H1 (cell line): Measurements from ENCODE around the gene ACP6. TPM values are rescaled to one million over a fixed set of nuclear protein-coding genes. Genes with fewer than 3 reads are reported as not detected.

Experiments
- CTCF ChIA-PET: fragments of 300-600 bp; sonication (Branson Sonifier 250); formaldehyde crosslinking; loops from one replicate; lab custom pipeline; 2021; ENCODE audit not compliant: partially characterized antibody; lab: Charles Lee
- POLR2A ChIA-PET: fragments of 300-600 bp; sonication (Branson Sonifier 250); formaldehyde crosslinking; loops from one replicate; lab custom pipeline; 2021; ENCODE audit warnings: inconsistent platforms; ENCODE audit not compliant: partially characterized antibody; lab: Charles Lee
- DNase-seq, 2 experiments: peaks; one replicate each; pipeline versions ENCODE4 v3.0.0 to v3.0.0-alpha.2; 2010 to 2022; ENCODE audit warnings: low spot score in 2 of 2, low read depth in 1 of 2, mixed read lengths in 1 of 2
- FAIRE-seq: peaks from 2 replicates; lab custom pipeline; 2011; peaks lifted over from hg19 to GRCh38; lab: Jason Lieb, UNC
- H2AFZ ChIP-seq: 2 replicates; pipeline ENCODE4 v1.8.1; 2012; ENCODE audit warnings: low read length, inconsistent platforms
- H2AK5ac ChIP-seq: 2 replicates; pipeline ENCODE4 v1.6.1; 2013; ENCODE audit warnings: low read depth, low read length
- H2BK120ac ChIP-seq: replicated peaks from 2 replicates; pipeline ENCODE3; 2013; ENCODE audit warnings: low read depth, low read length, inconsistent platforms
- H2BK12ac ChIP-seq: 2 replicates; pipeline ENCODE4 v1.6.1; 2013; ENCODE audit warnings: low read depth, low read length
- H2BK15ac ChIP-seq: 2 replicates; pipeline ENCODE4 v1.6.1; 2013; ENCODE audit warnings: low read length
- H2BK20ac ChIP-seq: 2 replicates; pipeline ENCODE4 v1.6.1; 2013; ENCODE audit warnings: low read length
- H2BK5ac ChIP-seq: 2 replicates; pipeline ENCODE4 v1.6.1; 2013; ENCODE audit warnings: low read depth, low read length
- H3K14ac ChIP-seq: 2 replicates; pipeline ENCODE4 v1.6.1; 2013; ENCODE audit warnings: inconsistent platforms; ENCODE audit not compliant: insufficient read length
- H3K18ac ChIP-seq: 2 replicates; pipeline ENCODE4 v1.6.1; 2013; ENCODE audit warnings: low read length; ENCODE audit errors: extremely low read depth
- H3K23ac ChIP-seq: 2 replicates; pipeline ENCODE4 v1.6.1; 2013; ENCODE audit warnings: inconsistent platforms; ENCODE audit not compliant: insufficient read length
- H3K23me2 ChIP-seq: 2 replicates; pipeline ENCODE4 v1.6.1; 2013; ENCODE audit warnings: low read depth, low read length
- H3K27ac ChIP-seq: 2 replicates; pipeline ENCODE4 v1.6.1; 2011; ENCODE audit warnings: low read depth, low read length, inconsistent platforms
- H3K27me3 ChIP-seq, 4 experiments: replicated peaks in 1 of 4; 1 replicate in 1 of 4; 2 replicates in 3 of 4; pipeline versions ENCODE4 v1.6.1 to v1.8.1; 2011 to 2013; ENCODE audit warnings: low read length in 3 of 4, mild to moderate bottlenecking in 3 of 4, inconsistent platforms in 2 of 4, mixed read lengths in 2 of 4, moderate library complexity in 1 of 4; ENCODE audit not compliant: control insufficient read depth in 3 of 4, insufficient read depth in 3 of 4; ENCODE audit errors: extremely low read depth in 1 of 4
- H3K36me3 ChIP-seq, 4 experiments: 2 replicates each; pipeline versions ENCODE4 v1.6.1 to v1.8.1; 2011 to 2013; ENCODE audit warnings: mild to moderate bottlenecking in 4 of 4, low read length in 3 of 4, moderate library complexity in 2 of 4, control low read depth in 1 of 4, inconsistent platforms in 1 of 4; ENCODE audit not compliant: insufficient read depth in 4 of 4, control insufficient read depth in 2 of 4
- H3K4ac ChIP-seq: replicated peaks from 2 replicates; pipeline ENCODE3; 2013; ENCODE audit warnings: low read length, low read depth, mixed read lengths, inconsistent platforms; ENCODE audit not compliant: insufficient read length
- H3K4me1 ChIP-seq, 4 experiments: replicated peaks in 1 of 4; 1 replicate in 1 of 4; 2 replicates in 3 of 4; pipeline versions ENCODE4 v1.6.1 to v1.8.1; 2011 to 2013; ENCODE audit warnings: low read length in 3 of 4, inconsistent platforms in 2 of 4, mixed read lengths in 1 of 4; ENCODE audit not compliant: insufficient read depth in 4 of 4, control insufficient read depth in 3 of 4
- H3K4me2 ChIP-seq, 2 experiments: 2 replicates each; pipeline versions ENCODE4 v1.6.1 to v1.8.1; 2011 to 2013; ENCODE audit warnings: low read depth in 2 of 2, low read length in 2 of 2, control low read depth in 1 of 2, inconsistent platforms in 1 of 2, mild to moderate bottlenecking in 1 of 2; ENCODE audit not compliant: insufficient read depth in 1 of 2
- H3K4me3 ChIP-seq, 4 experiments: fragments of 200-600, 300-600 bp in 1 of 4; sonication (generic), shearing (Covaris generic), sonication (Bioruptor Twin) in 1 of 4; 2 replicates each; pipeline versions ENCODE4 v1.5.1 to v1.8.1; 2011 to 2016; ENCODE audit warnings: low read length in 4 of 4, low read depth in 3 of 4, control low read depth in 2 of 4, inconsistent platforms in 2 of 4, mild to moderate bottlenecking in 2 of 4, mixed read lengths in 1 of 4, moderate library complexity in 1 of 4; ENCODE audit not compliant: insufficient read depth in 2 of 4; ENCODE audit errors: extremely low read depth in 1 of 4
- H3K56ac ChIP-seq: replicated peaks from 2 replicates; pipeline ENCODE3; 2013; ENCODE audit warnings: low read depth, mild to moderate bottlenecking, mixed read lengths, low read length, inconsistent platforms; ENCODE audit not compliant: insufficient read length
- H3K79me1 ChIP-seq: 2 replicates; pipeline ENCODE4 v1.6.1; 2013; ENCODE audit warnings: low read depth, low read length, control low read depth
- H3K79me2 ChIP-seq, 2 experiments: 2 replicates each; pipeline versions ENCODE4 v1.6.1 to v1.8.1; 2012 to 2013; ENCODE audit warnings: low read length in 2 of 2, mild to moderate bottlenecking in 2 of 2, inconsistent platforms in 1 of 2; ENCODE audit not compliant: insufficient read depth in 2 of 2, control insufficient read depth in 1 of 2
- H3K9ac ChIP-seq, 4 experiments: replicated peaks in 1 of 4; 1 replicate in 1 of 4; 2 replicates in 3 of 4; pipeline versions ENCODE4 v1.6.1 to v1.8.1; 2011 to 2013; ENCODE audit warnings: low read depth in 3 of 4, low read length in 3 of 4, control low read depth in 2 of 4, mild to moderate bottlenecking in 2 of 4, moderate library complexity in 2 of 4, inconsistent platforms in 1 of 4; ENCODE audit errors: extremely low read depth in 1 of 4
- H3K9me3 ChIP-seq, 2 experiments: 2 replicates each; pipeline versions ENCODE4 v1.6.1 to v1.8.1; 2012 to 2013; ENCODE audit warnings: mild to moderate bottlenecking in 2 of 2, moderate library complexity in 2 of 2, control low read depth in 1 of 2, inconsistent platforms in 1 of 2, low read depth in 1 of 2, low read length in 1 of 2, mixed read lengths in 1 of 2; ENCODE audit not compliant: insufficient read depth in 2 of 2
- H4K20me1 ChIP-seq, 2 experiments: replicated peaks in 1 of 2; 2 replicates each; pipeline versions ENCODE3 to v1.8.1; 2011 to 2013; ENCODE audit warnings: inconsistent platforms in 2 of 2, low read length in 2 of 2, mild to moderate bottlenecking in 1 of 2; ENCODE audit not compliant: insufficient read depth in 2 of 2, control insufficient read depth in 1 of 2
- H4K5ac ChIP-seq: 2 replicates; pipeline ENCODE4 v1.6.1; 2013; ENCODE audit warnings: low read length, low read depth, mixed read lengths, inconsistent platforms; ENCODE audit not compliant: insufficient read length
- H4K8ac ChIP-seq: 2 replicates; pipeline ENCODE4 v1.8.0; 2013; ENCODE audit warnings: mild to moderate bottlenecking, moderate library complexity, low read length, inconsistent platforms; ENCODE audit not compliant: insufficient read depth; ENCODE audit errors: extremely low read depth
- H4K91ac ChIP-seq: replicated peaks from 2 replicates; pipeline ENCODE3; 2013; ENCODE audit warnings: low read length, mixed read lengths, inconsistent platforms; ENCODE audit not compliant: insufficient read length
- BACH1 ChIP-seq: IDR thresholded peaks from 2 replicates; pipeline ENCODE4 v1.6.1; 2012; ENCODE audit warnings: low read length, improper control_type of control experiment
- BRCA1 ChIP-seq: IDR thresholded peaks from 2 replicates; pipeline ENCODE4 v1.6.1; 2012; ENCODE audit warnings: low read depth, low read length, improper control_type of control experiment
- CBX5 ChIP-seq: fragments of 300-800, 300-1000 bp; sonication (generic); IDR thresholded peaks from 2 replicates; pipeline ENCODE4 v1.7.1; 2016; ENCODE audit warnings: antibody characterized with exemption, low read length, low read depth
- CHD1 ChIP-seq: IDR thresholded peaks from 2 replicates; pipeline ENCODE4 v1.6.1; 2012; ENCODE audit warnings: low read depth, low read length, improper control_type of control experiment
- CREB1 ChIP-seq: IDR thresholded peaks from 2 replicates; pipeline ENCODE4 v1.6.1; 2012; ENCODE audit warnings: inconsistent platforms
- EZH2 ChIP-seq: fragments of 200-600 bp; sonication (generic); IDR thresholded peaks from 2 replicates; pipeline ENCODE4 v1.7.1; 2012; ENCODE audit warnings: low read depth, mild to moderate bottlenecking, moderate library complexity, low read length, inconsistent platforms; ENCODE audit not compliant: severe bottlenecking
- GABPA ChIP-seq: IDR thresholded peaks from 2 replicates; pipeline ENCODE4 v1.6.1; 2011; ENCODE audit warnings: mild to moderate bottlenecking, low read length, moderate library complexity, borderline replicate concordance; ENCODE audit not compliant: insufficient read depth
- POU5F1 ChIP-seq: IDR thresholded peaks from 2 replicates; pipeline ENCODE4 v1.6.1; 2011; ENCODE audit warnings: low read depth, mild to moderate bottlenecking, low read length, moderate library complexity
- SIN3A ChIP-seq, 2 experiments: IDR thresholded peaks in 1 of 2; conservative IDR thresholded peaks in 1 of 2; 2 replicates each; pipeline ENCODE4 v1.6.1; 2011 to 2012; ENCODE audit warnings: low read length in 2 of 2, improper control_type of control experiment in 1 of 2, low read depth in 1 of 2, mild to moderate bottlenecking in 1 of 2
- TAF7 ChIP-seq: optimal IDR thresholded peaks from 2 replicates; pipeline ENCODE3; 2011; ENCODE audit warnings: low read depth, mild to moderate bottlenecking, inconsistent platforms, low read length, moderate library complexity, borderline replicate concordance
- TBP ChIP-seq: IDR thresholded peaks from 2 replicates; pipeline ENCODE4 v1.6.1; 2011; ENCODE audit warnings: low read depth, low read length, improper control_type of control experiment
- TEAD4 ChIP-seq: IDR thresholded peaks from 2 replicates; pipeline ENCODE4 v1.6.1; 2012; ENCODE audit warnings: low read depth, low read length, inconsistent platforms, mixed read lengths
- YY1 ChIP-seq: IDR thresholded peaks from 2 replicates; pipeline ENCODE4 v1.6.1; 2011; ENCODE audit warnings: low read depth, mild to moderate bottlenecking, low read length
- ZNF274 ChIP-seq: IDR thresholded peaks from 2 replicates; pipeline ENCODE4 v1.7.0; 2012; ENCODE audit warnings: low read length, borderline replicate concordance; ENCODE audit errors: extremely low read depth
- WGBS, 2 experiments: shearing (Covaris generic) in 1 of 2; methylation state at CpG; one replicate each; pipeline versions ENCODE4 v1.1.6 to v1.1.7; 2013 to 2015; ENCODE audit warnings: low lambda C conversion rate in 2 of 2, mixed read lengths in 2 of 2, inconsistent platforms in 1 of 2, low coverage in 1 of 2, missing lambda C conversion rate in 1 of 2; ENCODE audit not compliant: insufficient replicate concordance in 2 of 2, insufficient coverage in 1 of 2, insufficient read length in 1 of 2; ENCODE audit errors: extremely low coverage in 1 of 2, missing lambda C conversion rate in 1 of 2; 5-methylcytosine and 5-hydroxymethylcytosine counted together
- polyA plus RNA-seq, 7 experiments: library from polyadenylated mRNA; depleted of rRNA in 3 of 7; stranded (reverse) in 5 of 7; unstranded in 2 of 7; fragments of >200 nt in 5 of 7; fragments of 200-250 nt in 2 of 7; gene quantifications; 1 replicate in 5 of 7; 2 replicates in 1 of 7; 4 replicates in 1 of 7; pipeline versions ENCODE4 v1.2.1 to v1.2.3, GENCODE V29; 2011 to 2013; ENCODE audit warnings: missing spikeins in 2 of 7, mixed read lengths in 2 of 7
- total RNA-seq: library from RNA; stranded (reverse); fragmentation: NEBNext Ultra II Directional; extraction: Animal tissue kit (Norgen Biotek cat#: 25700); gene quantifications from 2 replicates; pipeline ENCODE4 v1.2.1, GENCODE V29; 2021
- TF ChIP-seq, protein P1 (sequence below): IDR thresholded peaks from 2 replicates; pipeline ENCODE4 v1.6.1; 2011; ENCODE audit warnings: low read depth, mild to moderate bottlenecking, low read length; ENCODE audit not compliant: insufficient read depth

ACP6 gene
- total and polyA plus RNA-seq, 2 of the 8 experiments (the other 6 are each of a cell fraction or from before 2014, with no cell fraction given), result 11.4 to 17.7 TPM

DNA sequence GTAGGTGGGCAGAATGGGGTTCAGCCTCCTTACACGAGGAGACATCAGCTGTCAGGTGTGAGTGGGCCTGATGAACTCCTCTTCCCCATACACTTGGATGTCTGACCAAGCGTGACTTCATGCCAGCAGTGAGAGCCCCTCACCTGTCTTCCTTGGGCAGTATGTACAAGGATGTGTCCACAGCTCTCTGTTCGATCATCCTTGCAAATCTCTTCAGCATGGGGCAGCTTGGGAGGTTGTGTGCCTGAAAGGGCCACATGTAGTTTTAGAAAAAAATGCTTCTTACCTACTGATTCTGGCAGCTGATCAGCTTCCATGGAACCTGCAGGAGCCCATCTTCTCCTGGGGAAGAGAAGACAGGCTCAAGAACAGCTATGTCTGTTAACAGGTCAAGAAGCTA, 18.0 kb downstream of the ACP6 start:
- H2BK15ac ChIP-seq, result no peak overlapping the region
- H3K4ac ChIP-seq, result no peak overlapping the region
- no peak overlapping the region for H3K9ac ChIP-seq
- FAIRE-seq, result no peak
- no peak overlapping the region for H3K27ac ChIP-seq
- H3K27me3 ChIP-seq, result no peaks in the 10 kb centered on the region; a peak in 1 of 7 replicates
- H2BK5ac ChIP-seq, result no peak overlapping the region
- H2BK12ac ChIP-seq, result no peak overlapping the region
- ChIA-PET POLR2A (interaction anchor here (1.0 kb wide), 1 partner anchor 18 kb away, joined by 4 read pairs; the partner anchor contains the start of gene ACP6), CTCF (interaction anchor here (0.9 to 3.1 kb wide), 6 partner anchors 11 to 240 kb away, joined by 3 to 19 read pairs (median 4); no protein-coding TSS in a partner anchor)
- no peaks in the 10 kb centered on the region for H3K79me1 ChIP-seq
- no peak overlapping the region for H2AFZ ChIP-seq
- no peak overlapping the region for H3K23ac ChIP-seq
- DNase-seq, result no peak
- H4K20me1 ChIP-seq, result no peaks in the 10 kb centered on the region
- no peak overlapping the region for H3K14ac ChIP-seq
- no peaks in the 10 kb centered on the region for H3K4me1 ChIP-seq
- H2AK5ac ChIP-seq, result no peak overlapping the region
- H3K79me2 ChIP-seq, result no peaks in the 10 kb centered on the region
- TF ChIP-seq POU5F1, result no peak
- no peak for TF ChIP-seq SIN3A (conservative IDR thresholded peaks at IDR 0.05 in 1 of 2, IDR thresholded peaks at IDR 0.05 in 1 of 2; ENCODE audit: low read depth in 1 of 2, low read length in 2 of 2)
- TF ChIP-seq TBP, result no peak
- no peak for TF ChIP-seq ZNF274
- no peak for TF ChIP-seq TAF7
- no peak for TF ChIP-seq YY1
- no peak for TF ChIP-seq TEAD4
- TF ChIP-seq CHD1, result no peak
- TF ChIP-seq EZH2, result no peak
- TF ChIP-seq BRCA1, result no peak
- no peak for TF ChIP-seq CBX5
- TF ChIP-seq CREB1, result no peak
- TF ChIP-seq BACH1, result no peak
- TF ChIP-seq GABPA, result no peak
- TF ChIP-seq, protein P1, sequence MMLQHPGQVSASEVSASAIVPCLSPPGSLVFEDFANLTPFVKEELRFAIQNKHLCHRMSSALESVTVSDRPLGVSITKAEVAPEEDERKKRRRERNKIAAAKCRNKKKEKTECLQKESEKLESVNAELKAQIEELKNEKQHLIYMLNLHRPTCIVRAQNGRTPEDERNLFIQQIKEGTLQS, result no peak
- TF ChIP-seq, all 59 proteins: peak for 0
- H3K23me2 ChIP-seq, result no peaks in the 10 kb centered on the region
- no peak overlapping the region for H3K56ac ChIP-seq
- no peak overlapping the region for H4K8ac ChIP-seq
- H3K4me2 ChIP-seq, result no peak overlapping the region
- H2BK20ac ChIP-seq, result no peak overlapping the region
- H3K9me3 ChIP-seq, result no peaks in the 10 kb centered on the region
- H2BK120ac ChIP-seq, result no peak overlapping the region
- H4K5ac ChIP-seq, result no peak overlapping the region
- H4K91ac ChIP-seq, result no peak overlapping the region
- no peak overlapping the region for H3K18ac ChIP-seq
- 82% methylated on average over 3 of the region's 3 CpGs; no CpG with 5 or more reads in 1 of the 2 experiments for WGBS, 2 experiments
- H3K36me3 ChIP-seq, result peaks cover 7 to 37% (median 31%) of the 10 kb centered on the region in 4 experiments
- no peak overlapping the region for H3K4me3 ChIP-seq
